Muscle of arm (tissue), 12 donors: ENCODE results near the gene SUFU. TPM values are rescaled to one million over a fixed set of nuclear protein-coding genes. Genes with fewer than 3 reads are reported as not detected.
"Not testable (repeated sequence)": the region's sequence is repeated elsewhere in the genome, so short reads cannot be mapped to it uniquely, and the experiment has no call there.

Experiments
- DNase-seq: peaks from one replicate; pipeline ENCODE4 v3.0.0-alpha.2; 2013
- polyA plus RNA-seq, 12 donors: library from polyadenylated mRNA; unstranded; fragments of 120-200 nt; gene quantifications; one replicate each; pipeline ENCODE4 v1.2.1, GENCODE V29; 2013; ENCODE audit not compliant: insufficient read length in 12 of 12

SUFU gene
- polyA plus RNA-seq, 12 donors, result 10.8 to 24.1 (median 15.3) TPM; not detected in 1

DNA sequence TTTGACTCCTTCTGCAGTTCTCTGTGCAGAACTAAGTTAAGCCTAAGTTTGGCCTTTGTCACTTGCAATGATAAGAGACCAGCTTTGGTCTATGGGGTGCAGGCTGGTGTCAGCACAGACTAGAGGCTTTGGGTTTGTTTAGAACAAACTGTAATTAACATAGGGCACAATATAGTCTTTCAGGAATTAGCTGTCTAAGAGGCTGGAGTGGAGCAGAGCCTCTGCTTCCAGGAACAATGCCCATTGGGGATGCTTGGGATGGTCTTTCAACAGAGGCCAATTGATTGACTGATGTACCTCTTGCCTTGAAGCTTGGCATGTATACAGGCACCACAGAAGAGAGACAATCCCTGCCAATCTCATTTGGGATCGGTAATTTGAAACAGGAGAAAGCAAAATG is 4.7 kb downstream of the SUFU start:
- no peak for DNase-seq

DNA sequence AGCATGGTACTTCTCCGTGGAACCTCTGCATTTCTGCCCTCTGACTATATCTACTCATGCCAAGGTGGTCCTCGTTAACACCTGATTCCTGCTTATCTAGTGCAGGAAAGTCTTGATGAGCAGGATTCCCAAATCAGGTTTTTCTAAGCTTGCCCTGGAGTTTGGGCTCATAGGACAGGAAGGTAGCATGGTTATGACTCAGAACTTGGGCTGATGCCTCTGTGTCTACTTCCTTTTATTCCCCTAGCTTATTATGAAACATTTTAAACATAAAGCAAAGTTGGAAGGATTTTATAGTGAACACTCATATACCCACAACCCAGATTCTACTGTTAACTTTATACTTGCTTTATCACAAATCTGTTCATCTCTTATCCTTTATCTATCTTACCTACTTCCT is 5.6 kb downstream of the SUFU start:
- DNase-seq, result no peak

DNA sequence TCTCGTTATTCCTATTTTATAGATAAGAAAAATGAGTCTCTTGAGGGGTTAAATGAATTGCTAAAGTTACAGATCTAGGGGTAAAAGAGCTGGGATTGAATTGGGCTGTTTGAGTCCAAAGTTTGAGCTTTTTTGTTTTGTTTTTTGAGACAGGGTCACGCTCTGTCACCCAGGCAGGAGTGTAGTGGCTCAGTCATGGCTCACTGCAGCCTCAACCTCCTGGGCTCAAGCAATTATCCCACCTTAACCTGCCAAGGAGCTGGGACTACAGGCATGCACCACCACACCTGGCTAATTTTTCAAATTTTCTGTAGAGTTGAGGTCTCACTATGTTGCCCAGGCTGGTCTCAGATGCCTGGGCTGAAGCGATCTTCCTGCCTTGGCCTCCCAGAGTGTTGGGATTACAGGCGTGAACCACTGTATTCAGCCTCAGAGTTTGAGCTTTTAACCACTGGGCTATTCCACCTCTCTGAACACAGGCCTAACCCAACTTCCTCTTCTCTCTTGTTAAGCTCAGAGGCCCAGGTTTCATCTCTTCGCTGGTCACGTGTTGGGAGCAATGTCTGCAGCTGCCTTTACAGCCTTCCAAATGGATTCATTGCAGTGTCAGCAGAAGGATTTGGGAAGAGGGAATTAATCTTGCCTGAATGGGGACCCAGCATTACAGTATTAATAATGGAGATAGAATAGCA is 8.0 kb downstream of the SUFU start:
- DNase-seq, result peak; percentile 62

DNA sequence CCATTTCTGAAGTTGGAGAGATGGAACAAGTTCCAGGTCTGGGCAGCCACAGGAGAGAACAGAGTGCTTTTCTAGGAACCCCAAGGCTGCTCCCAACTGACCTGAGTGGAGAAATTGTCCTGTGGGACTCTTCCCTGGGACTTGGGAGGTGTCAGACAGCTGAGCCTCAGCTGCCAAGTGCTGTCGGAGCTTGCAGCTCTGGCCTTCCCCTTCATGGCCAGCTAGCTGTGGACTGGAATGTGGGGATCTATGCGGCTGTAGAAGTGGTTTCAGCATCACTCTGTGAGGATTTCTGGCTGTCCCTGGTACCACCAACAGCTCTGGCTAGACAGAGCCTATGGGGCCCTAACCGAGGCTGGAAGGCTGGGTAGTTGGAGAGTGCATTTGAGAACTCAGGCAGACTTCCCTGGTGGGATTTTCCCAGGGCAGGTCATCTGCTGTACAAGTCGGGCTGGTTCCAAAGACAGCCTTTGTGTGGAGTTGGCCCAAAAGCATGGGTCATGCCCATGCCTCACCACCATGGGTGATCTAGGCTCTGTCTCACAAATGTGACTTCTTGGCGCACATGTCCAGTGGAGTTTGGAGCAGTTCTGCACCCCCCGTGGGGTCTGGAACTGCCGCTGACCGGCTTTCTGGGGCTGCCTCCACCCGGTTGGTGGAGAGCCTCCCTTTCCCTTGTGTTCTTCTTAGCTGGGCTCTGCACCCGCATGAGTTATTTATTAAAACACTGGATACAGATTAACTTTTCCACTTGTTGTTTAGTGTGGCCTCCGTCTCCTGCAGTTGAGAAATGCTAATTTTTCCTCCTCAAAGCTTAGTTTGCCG is 10.9 kb downstream of the SUFU start:
- DNase-seq, result no peak

DNA sequence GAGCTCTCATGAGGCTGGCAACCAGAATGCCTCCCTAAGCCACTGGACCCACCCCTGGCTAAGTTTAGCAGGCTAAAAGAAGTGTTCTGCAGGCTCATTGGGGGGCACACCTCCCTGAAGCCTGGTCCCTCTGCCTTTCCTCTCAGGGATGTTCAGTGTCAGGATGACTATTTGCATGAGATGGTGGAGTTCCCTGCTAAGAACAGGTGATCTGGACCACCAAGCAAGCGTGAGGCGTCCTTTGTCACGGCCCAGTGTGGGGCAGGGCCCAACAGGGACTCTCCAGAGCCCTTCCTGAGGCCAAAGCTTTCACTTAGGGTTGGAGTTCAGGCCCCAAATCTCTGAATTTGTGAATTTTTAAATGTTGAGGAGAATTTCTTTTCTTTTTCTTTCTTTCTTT is 12.0 kb downstream of the SUFU start:
- no peak for DNase-seq

DNA sequence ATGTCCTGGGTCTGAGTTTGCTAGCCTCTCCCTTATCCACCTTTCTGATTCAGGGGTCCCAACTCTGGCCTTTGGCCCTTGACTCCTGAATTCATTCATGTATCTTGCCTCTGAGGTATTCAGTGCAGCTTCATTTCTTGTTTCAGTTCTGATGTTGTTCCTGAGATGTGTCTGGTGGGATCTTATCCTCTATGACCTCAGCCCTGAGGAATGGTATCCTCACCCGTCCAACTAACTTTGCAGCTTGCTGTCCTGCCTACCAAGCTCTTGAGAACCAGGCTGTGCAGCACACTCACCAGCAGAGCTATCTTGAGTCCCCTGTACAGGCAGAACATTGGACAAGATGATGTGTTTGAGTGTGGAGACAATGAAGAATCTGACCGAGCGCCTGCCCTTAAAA is 13.8 kb downstream of the SUFU start:
- no peak for DNase-seq

DNA sequence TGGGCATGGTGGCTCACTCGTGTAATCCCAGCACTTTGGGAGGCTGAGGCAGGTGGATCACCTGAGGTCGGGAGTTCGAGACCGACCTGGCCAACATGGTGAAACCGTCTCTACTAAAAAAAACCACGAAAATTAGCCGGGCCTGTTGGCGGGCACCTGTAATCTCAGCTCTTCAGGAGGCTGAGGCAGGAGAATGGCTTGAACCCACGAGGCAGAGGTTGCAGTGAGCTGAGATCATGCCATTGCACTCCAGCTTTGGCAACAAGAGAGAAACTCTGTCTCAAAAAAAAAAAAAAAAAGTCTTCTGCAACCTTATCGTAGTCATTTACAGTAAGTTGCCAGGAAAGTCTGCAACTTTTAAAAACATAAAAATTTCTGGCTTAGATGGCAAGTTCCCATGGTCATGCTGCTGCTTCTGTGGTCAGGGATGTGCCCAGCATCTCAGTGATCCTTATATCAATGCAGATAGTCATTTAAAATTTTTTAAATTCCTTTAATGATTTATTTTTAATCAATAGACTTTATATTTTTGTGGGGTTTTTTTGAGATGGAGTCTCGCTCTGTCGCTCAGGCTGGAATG is 15.6 kb downstream of the SUFU start:
- DNase-seq, result no peak

DNA sequence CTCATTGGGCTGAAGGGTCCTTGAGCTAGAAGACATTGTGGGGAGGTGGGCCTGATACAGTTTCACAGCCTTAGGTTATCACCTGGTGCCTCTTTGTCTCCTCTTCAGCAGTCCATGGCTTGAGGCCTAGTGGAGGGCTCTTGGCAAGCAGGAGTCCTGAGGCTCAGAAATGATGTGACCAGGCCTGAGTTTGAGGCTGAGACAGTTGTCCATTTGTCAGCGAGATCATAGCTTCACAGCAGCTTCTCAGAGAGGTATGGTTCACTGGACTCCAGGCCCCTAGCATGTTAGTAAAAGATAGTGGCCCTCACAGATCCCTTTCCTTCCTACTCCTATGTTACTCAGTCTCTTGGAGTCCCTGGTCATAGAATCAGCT is 19.1 kb downstream of the SUFU start:
- DNase-seq, result no peak

DNA sequence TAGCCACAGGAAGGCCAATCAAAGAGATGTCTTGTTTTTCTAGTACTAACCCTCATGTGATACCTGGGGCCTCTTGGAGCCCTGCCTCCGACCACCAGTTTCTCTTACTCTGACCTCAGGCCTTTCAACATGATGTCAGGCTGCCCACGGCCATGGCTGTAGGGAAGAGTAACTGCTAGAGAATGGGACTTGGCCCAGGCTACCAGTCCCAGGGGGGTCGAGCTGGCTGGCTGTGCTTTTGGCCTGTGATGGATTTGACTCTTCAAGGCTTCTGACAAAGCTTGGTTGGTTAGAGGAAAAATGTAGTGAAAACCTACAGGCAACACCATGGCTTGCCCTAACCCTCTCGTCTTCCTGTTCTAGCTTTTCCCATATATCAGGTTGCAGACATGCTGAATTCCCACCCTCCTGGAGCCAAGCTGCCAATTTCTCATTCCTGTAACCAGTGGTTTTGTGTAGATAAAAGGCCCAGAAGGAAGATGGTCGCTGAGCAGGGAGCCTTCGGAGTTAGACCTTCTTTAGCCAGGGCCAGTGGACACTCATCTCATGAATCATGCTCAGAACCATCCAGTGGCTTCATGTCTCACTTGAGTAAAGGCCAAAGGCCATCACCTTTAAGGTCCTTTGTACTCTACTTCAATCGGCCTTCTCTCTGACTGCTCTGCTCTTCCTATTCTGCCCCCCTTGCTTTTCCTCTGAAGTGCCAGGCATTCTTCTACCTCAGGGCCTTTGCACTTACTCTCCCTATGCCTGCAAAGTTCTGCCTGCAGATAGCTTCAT is 19.7 kb downstream of the SUFU start:
- no peak for DNase-seq

DNA sequence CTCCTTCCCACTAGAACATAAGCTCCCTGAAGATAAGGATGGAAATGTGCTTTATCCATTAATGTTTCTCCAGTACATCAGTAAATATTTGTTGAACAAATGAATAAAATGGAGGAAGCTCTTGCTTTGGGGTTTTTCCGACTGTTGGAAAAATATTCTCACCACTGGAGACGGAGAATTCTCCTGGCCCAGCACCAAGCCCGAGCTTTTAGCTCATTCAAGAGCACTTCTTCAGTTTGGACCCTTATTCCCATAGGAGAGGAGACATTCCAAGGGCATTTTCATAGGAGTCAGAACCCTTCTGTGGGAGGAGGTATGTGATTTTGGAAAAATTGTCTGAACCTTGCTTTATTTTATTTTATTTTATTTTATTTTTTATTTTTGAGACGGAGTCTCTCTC is 21.0 kb downstream of the SUFU start:
- DNase-seq, result no peak

DNA sequence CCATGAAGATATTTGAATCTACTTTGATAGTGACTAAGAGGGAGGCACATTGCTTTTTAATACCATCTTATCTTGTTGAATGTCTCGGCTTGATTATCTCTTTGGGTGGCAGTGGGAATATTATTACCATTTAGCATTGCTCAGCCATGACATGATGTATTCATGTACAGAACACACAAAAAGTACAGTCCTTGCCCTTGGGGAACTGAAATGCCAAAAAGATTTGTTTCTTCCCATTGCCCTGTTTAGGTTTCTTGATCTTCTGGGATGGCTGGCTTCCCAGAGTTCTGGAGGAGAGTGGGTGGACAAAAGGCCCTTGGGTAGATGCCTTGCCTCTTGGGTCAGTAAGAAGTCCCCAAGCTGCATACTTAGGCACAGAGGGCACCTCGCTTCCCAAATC is 23.8 kb downstream of the SUFU start:
- no peak for DNase-seq

DNA sequence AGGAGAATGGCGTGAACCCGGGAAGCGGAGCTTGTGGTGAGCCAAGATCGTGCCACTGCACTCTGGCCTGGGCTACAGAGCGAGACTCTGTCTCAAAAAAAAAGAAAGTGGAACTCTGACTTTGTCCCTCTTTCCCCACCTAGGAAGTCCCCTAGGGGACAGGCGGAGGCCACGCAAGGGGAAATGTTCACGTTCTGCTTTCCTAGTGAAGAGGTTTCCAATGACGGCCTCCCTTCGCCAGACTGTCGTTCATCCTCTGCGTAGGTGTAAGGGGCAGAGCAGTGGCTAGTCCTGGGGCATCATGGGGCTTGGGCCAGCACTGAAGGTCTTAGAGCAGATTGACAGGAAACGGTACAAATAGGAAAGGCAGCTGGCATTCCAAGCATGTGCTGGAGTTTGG is 30.6 kb downstream of the SUFU start:
- DNase-seq, result no peak

DNA sequence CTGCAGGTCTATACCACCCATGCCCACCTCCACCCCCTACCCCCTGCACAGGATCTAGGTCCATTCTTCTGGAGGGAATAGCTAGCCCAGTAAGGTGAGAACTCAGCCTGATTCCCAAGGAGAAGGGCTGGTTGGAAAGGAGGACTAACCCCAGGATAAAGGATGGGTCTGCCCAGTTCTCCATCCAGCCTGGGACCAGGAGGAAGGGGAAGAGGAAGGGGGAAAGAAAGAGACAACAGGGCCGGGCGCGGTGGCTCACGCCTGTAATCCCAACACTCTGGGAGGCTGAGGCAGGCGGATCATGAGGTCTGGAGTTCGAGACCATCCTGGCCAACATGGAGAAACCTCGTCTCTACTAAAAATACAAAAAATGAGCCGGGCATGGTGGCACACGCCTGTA is 31.2 kb downstream of the SUFU start:
- DNase-seq, result not testable (repeated sequence)

DNA sequence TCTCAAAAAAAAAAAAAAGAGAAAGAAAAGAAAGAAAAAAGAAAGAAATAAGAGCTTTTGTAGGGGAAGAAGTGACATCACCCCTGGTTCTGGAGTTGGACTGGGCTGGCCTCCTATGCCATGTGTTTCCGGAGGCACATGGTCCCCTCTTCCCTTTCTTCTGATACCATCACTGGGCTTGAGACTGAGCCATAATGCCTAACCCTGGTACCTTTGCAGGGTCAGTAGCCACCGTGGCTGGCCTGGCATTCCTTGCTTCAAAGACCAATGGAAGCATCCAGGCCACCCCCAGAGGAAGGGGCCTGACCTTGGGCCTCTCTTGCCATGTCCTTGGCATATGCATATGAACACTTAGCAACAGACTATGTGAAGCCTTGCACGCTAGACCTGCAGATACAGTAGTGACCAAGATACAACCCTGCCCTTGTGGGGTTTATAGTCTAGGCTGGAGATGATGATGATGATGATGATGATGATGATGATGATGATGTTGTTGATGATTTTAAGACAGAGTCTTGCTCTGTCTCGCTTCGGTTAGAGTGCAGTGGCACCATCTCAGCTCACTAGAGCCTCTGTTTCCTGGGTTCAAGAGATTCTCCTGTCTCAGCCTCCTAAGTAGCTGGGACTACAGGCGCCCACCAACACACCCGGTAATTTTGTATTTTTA is 31.8 kb downstream of the SUFU start:
- DNase-seq, result no peak

DNA sequence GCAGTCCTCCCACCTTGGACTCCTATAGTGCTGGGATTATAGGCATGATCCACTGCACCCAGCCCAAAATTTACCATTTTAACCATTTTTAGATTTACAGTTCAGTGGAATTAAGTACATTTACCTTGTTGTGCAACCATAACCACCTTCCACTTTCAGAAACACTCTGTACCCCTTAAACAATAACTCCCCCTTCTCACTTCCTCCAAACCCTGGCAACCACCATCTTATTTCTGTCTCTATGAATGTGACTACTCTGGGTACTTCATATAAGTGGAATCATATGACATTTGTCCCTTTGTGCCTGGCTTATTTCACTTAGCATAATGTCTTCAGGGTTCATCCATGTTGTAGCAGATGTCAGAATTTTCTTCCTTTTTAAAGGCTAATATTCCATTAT is 33.6 kb downstream of the SUFU start:
- no peak for DNase-seq

DNA sequence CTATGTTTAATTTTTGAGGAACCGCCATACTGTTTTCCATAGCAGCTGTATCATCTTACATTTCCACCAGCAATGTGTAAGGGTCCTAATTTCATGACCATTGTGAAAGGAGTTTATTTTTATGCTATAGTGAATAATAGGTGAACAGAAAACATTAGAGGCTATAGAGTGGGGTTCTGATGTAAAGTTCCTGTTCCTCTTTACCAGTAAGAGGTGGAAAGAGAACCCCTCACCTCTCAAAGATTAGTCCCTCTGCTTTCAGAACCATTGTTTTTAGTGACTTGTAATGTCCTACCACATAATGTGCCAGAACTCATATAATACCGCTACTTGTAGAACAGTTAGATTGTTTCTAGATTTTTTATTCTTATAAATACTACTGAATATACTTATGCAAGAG is 34.2 kb downstream of the SUFU start:
- DNase-seq, result no peak

DNA sequence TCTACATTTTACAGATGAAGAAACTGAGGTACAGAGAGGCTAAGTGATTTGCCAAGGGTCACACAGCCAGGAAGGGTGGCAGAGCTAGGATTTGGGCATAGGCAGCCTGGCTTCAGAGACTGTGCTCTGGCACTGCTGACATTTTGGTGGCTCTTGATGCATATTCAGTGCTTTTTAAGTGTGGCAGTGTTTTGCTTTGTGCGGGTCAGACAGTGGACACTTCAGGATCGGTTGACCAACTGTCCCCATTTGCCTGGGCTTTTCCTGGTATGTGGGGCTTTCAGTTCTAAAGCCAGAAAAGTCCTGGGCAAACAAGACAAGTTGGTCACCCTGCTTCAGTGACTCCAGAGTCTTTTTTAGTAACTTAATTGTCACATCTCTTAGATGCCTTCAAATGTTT is 35.0 kb downstream of the SUFU start:
- DNase-seq, result no peak

DNA sequence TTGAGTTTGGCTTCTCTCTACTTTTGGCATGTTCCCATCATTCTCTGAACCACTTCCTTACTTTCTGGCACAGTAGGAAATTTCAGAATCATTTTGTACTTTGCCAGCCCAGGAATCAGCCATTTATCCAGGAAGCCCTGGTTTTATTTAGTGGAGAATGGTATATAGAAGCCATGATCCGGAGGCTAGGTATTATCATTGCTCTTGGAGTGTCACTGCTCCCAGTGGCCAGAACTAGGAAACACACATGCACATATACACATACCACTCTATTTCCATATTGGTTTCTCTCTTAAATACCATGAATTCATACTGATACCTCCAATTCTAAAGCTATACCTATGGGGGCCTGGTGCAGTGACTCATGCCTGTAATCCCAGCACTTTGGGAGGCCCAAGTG is 36.3 kb downstream of the SUFU start:
- DNase-seq, result no peak

DNA sequence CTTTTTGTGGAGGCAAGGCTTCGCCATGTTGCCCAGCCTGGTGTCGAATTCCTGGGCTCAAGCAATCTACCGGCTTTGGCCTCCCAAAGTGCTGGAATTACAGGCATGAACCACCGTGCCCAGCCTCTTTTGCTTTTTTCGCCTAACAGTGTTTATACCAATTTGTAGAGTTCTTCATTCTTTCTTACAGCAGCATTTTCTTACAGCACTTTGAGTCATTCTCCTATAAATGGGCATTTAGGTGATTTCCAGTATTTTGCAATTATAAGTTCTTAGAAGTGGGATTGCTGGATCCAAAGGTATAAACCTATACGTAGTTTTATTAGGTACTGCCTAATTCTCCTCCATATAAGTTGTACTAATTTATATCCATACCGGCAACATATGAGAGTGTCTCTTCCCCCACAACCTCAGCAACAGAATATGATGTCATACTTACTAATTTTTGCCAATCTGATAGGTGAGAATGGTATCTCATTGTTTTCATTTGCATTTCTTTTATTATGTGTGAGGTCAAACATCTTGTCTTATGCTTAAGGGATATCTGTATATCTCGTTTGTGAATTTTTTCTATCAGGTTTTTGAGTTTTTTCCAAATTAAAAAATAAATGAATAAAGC is 39.1 kb downstream of the SUFU start:
- no peak for DNase-seq

DNA sequence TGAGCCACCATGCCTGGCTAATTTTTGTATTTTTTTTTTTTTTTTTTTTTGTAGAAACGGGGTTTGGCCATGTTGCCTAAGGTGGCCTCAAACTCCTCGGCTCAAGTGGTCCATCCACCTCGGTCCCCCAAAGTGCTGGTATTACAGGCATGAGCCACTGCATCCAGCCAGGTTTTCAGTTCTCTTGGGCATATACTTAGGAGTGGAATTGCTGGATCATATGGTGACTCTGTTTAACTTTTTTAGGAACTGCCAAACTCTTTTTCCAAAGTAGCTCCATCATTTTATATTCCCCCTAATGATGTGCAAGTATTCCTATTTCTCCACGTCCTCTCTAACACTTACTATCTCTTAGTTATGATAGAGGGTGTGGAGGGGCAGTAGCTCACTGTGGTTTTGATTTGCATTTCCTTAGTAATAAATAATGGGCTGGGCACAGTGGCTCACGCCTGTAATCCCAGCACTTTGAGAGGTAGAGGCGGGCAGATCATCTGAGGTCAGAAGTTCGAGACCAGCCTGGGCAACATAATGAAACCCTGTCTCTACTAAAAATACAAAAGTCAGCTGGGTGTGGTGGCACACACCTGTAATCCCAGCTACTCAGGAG is 41.6 kb downstream of the SUFU start:
- DNase-seq, result no peak

DNA sequence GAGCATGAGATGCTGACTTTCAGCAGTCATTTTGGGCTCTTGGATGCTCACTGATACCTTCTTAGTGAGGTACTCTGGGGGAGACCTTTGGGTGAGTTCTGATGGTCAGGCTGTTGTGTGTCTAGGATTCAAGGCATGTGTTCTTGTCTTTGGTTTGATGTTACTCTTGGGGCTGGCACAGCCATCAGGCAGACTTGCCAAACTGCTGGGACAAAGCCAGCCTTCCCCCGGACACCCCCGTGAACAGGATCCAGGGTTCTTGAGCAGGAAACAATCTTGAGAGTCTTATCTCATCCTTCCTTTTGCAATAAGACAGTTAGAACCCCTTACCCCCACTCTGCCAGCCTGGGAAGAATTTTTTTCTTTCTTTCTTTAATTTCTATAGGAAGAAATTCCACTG is 42.2 kb downstream of the SUFU start:
- DNase-seq, result no peak
